ENCODE data around the gene ZPLD1. TPM values are rescaled to one million over a fixed set of nuclear protein-coding genes. Genes with fewer than 3 reads are reported as not detected.

ZPLD1 gene
- total RNA-seq, 1 experiment from 2014 or later, result not detected

DNA sequence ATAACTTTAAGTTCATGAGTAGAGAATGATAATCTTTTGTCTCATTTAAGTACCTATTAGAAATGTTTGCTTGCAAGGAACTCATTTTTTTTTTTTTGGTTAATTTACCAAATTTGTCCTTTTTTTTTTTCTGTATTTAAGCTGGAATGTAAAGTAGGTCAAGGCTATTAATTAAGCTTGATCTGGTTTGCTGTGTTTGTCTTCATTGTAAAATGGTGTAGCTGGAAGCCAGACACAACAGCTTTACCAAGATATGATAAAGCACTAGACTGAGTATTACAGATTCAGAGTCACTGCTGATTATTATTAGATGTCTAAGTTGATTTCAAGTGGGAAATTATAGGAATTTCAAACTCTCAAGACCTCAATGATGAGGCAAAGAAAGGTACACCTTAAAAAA is 15.0 kb upstream of the ZPLD1 start:
- intact Hi-C loops (cut with micrococcal nuclease; ENCODE audit: unreplicated experiment) (no loop called here), in situ Hi-C loops (cut with HindIII; ENCODE audit: low pct_unique_long_range_greater_than_20kb, low sequenced_read_pairs) (no loop called here)
- CTCF ChIA-PET, result no interaction called here

GRCh38 chr3:102441832-102442231 is 7.0 kb downstream of the ZPLD1 start:
- TF ChIP-seq TCF7L2 (IDR thresholded peaks at IDR 0.05; ENCODE audit: low read depth, low read length) (no peak), SIN3A (IDR thresholded peaks at IDR 0.05; ENCODE audit: borderline replicate concordance, insufficient read depth, low read depth, low read length) (no peak), POLR2AphosphoS5 (IDR thresholded peaks at IDR 0.05; ENCODE audit: low read depth, low read length) (no peak)
- TF ChIP-seq, protein P1, sequence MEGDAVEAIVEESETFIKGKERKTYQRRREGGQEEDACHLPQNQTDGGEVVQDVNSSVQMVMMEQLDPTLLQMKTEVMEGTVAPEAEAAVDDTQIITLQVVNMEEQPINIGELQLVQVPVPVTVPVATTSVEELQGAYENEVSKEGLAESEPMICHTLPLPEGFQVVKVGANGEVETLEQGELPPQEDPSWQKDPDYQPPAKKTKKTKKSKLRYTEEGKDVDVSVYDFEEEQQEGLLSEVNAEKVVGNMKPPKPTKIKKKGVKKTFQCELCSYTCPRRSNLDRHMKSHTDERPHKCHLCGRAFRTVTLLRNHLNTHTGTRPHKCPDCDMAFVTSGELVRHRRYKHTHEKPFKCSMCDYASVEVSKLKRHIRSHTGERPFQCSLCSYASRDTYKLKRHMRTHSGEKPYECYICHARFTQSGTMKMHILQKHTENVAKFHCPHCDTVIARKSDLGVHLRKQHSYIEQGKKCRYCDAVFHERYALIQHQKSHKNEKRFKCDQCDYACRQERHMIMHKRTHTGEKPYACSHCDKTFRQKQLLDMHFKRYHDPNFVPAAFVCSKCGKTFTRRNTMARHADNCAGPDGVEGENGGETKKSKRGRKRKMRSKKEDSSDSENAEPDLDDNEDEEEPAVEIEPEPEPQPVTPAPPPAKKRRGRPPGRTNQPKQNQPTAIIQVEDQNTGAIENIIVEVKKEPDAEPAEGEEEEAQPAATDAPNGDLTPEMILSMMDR (IDR thresholded peaks at IDR 0.05), result no peak
- TF ChIP-seq, protein P2, sequence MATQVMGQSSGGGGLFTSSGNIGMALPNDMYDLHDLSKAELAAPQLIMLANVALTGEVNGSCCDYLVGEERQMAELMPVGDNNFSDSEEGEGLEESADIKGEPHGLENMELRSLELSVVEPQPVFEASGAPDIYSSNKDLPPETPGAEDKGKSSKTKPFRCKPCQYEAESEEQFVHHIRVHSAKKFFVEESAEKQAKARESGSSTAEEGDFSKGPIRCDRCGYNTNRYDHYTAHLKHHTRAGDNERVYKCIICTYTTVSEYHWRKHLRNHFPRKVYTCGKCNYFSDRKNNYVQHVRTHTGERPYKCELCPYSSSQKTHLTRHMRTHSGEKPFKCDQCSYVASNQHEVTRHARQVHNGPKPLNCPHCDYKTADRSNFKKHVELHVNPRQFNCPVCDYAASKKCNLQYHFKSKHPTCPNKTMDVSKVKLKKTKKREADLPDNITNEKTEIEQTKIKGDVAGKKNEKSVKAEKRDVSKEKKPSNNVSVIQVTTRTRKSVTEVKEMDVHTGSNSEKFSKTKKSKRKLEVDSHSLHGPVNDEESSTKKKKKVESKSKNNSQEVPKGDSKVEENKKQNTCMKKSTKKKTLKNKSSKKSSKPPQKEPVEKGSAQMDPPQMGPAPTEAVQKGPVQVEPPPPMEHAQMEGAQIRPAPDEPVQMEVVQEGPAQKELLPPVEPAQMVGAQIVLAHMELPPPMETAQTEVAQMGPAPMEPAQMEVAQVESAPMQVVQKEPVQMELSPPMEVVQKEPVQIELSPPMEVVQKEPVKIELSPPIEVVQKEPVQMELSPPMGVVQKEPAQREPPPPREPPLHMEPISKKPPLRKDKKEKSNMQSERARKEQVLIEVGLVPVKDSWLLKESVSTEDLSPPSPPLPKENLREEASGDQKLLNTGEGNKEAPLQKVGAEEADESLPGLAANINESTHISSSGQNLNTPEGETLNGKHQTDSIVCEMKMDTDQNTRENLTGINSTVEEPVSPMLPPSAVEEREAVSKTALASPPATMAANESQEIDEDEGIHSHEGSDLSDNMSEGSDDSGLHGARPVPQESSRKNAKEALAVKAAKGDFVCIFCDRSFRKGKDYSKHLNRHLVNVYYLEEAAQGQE (IDR thresholded peaks at IDR 0.05; ENCODE audit: insufficient read depth in 1 of 2, low read depth in 2 of 2, low read length in 1 of 2), result no peak
- no peak for ATAC-seq
- ChIA-PET POLR2A (no interaction called here), CTCF (no interaction called here)
- Histone ChIP-seq H3K36me3 (ENCODE audit: control insufficient read depth, insufficient read depth, low read length) (no peaks in the 10 kb centered on the region), H3K4me1 (ENCODE audit: control insufficient read depth, insufficient read depth, low read length) (no peaks in the 10 kb centered on the region), H3K4me3 (ENCODE audit: low read depth in 2 of 2, low read length in 2 of 2) (no peak overlapping the region), H3K27ac (ENCODE audit: low read length) (no peak overlapping the region), H3K9me3 (ENCODE audit: control insufficient read depth, insufficient read depth, low read depth, low read length) (no peaks in the 10 kb centered on the region), H3K27me3 (ENCODE audit: control insufficient read depth, insufficient read depth, low read length) (no peaks in the 10 kb centered on the region)
- DNase-seq (ENCODE audit: low read depth, low spot score), result no peak
- no TSS peak for BruUV-seq (replicated peaks)
- intact Hi-C loops (cut with micrococcal nuclease; ENCODE audit: unreplicated experiment) (no loop called here), in situ Hi-C loops (cut with HindIII; ENCODE audit: low pct_unique_long_range_greater_than_20kb, low sequenced_read_pairs) (no loop called here)

More for the DNA sequence above, 15.0 kb upstream of the ZPLD1 start:
- TF ChIP-seq, protein P1 (IDR thresholded peaks at IDR 0.05), result no peak
- TF ChIP-seq SIN3A (IDR thresholded peaks at IDR 0.05; ENCODE audit: borderline replicate concordance, insufficient read depth, low read depth, low read length), result no peak
- no peak for TF ChIP-seq TCF7L2 (IDR thresholded peaks at IDR 0.05; ENCODE audit: low read depth, low read length)
- no peak for TF ChIP-seq POLR2AphosphoS5 (IDR thresholded peaks at IDR 0.05; ENCODE audit: low read depth, low read length)
- TF ChIP-seq, protein P2 (IDR thresholded peaks at IDR 0.05; ENCODE audit: insufficient read depth in 1 of 2, low read depth in 2 of 2, low read length in 1 of 2), result no peak
- ATAC-seq (no peak), DNase-seq (ENCODE audit: low read depth, low spot score) (no peak)
- Histone ChIP-seq H3K27me3 (ENCODE audit: control insufficient read depth, insufficient read depth, low read length) (no peaks in the 10 kb centered on the region), H3K4me3 (ENCODE audit: low read depth in 2 of 2, low read length in 2 of 2) (no peak overlapping the region), H3K36me3 (ENCODE audit: control insufficient read depth, insufficient read depth, low read length) (no peaks in the 10 kb centered on the region), H3K27ac (ENCODE audit: low read length) (no peak overlapping the region), H3K9me3 (ENCODE audit: control insufficient read depth, insufficient read depth, low read depth, low read length) (no peaks in the 10 kb centered on the region), H3K4me1 (ENCODE audit: control insufficient read depth, insufficient read depth, low read length) (no peaks in the 10 kb centered on the region)
- no TSS peak for BruUV-seq (replicated peaks)
- POLR2A ChIA-PET, result no interaction called here

All from Panc1 (cell line).